HG03060 (cell line): ENCODE results near the gene PPP2R2C.

ENCODE experiments used
- ATAC-seq: cut with Tn5 transposase; IDR thresholded peaks from one replicate; pipeline ENCODE4 v1.9.1; 2021; ENCODE audit warnings: low read depth, moderate number of reproducible peaks; ENCODE audit not compliant: unreplicated experiment

Gene PPP2R2C

DNA sequence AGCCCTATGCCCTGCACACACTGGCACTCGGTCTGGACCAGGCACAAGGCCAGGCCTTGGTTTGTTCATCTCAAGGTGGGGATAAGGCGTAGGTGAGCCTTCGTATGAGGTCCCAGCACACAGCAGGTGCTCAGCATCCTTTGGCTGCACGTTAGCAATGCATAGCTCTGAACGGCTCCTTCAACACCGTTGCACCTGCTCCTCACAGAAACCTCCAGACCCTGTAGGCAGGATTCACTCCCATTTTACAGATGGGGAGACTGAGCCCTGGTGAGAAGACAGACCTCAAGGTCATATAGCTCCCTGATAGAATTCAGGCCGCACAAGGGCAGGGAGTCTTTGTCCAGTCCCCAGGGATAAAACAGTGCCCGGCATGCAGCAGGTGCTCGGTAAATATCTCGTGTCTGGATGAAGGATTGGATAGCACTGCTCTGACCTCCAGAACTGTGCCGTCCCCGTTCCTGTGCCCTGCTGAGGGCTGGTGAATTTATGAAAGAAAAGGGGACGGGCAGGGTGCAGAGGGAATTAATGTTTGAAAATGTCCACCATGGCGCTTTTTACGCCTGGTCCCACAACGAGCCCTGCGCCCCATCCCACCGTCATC, 2.4 kb downstream of the PPP2R2C start:
- no peak for ATAC-seq

DNA sequence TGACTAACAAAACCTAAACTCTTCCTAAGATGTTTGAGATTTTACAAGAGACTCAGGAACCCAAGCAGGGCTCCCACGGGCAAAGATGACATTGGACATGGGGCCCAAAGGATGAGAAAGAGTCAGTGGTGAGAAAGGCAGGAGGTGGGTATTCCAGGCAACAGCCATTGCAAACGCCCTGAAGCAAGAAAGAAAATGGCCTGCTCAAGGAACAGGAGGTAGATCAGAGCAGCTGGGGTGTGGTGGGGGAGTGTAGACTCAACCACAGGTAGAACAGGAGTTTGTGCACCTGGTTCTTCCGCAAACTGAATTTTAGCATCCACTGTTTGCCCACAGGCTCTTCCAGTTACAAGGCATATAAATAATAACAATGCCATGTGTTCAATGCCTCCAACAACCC, 3.3 kb downstream of the PPP2R2C start:
- ATAC-seq = no peak

- no peak for ATAC-seq
Measured at GRCh38 chr4:6468376-6468775, 4.0 kb downstream of the PPP2R2C start.

GRCh38 chr4:6467600-6467999, 4.8 kb downstream of the PPP2R2C start:
- ATAC-seq = no peak

- ATAC-seq = no peak
Measured at GRCh38 chr4:6466756-6467381, 5.5 kb downstream of the PPP2R2C start.

DNA sequence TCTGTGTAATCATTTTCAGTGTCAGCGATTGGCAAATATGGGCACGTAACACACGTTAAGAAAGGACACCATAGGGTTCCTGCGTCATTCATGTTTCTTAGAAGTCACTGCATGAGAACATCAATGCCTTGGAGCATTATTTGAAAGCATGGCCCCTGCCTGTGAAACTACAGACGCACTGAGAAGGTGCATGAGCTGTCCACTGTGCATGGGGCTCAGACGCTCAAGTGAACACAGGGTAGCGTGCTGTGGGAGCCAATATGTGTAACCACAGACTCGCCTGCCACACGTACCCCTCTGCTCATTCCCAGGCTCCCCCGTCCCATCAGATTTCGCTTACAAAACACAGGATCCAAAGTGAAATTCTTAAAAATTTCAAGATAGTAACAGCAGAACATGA, 6.5 kb downstream of the PPP2R2C start:
- no peak for ATAC-seq

GRCh38 chr4:6464842-6465588, 7.4 kb downstream of the PPP2R2C start:
- ATAC-seq = no peak

DNA sequence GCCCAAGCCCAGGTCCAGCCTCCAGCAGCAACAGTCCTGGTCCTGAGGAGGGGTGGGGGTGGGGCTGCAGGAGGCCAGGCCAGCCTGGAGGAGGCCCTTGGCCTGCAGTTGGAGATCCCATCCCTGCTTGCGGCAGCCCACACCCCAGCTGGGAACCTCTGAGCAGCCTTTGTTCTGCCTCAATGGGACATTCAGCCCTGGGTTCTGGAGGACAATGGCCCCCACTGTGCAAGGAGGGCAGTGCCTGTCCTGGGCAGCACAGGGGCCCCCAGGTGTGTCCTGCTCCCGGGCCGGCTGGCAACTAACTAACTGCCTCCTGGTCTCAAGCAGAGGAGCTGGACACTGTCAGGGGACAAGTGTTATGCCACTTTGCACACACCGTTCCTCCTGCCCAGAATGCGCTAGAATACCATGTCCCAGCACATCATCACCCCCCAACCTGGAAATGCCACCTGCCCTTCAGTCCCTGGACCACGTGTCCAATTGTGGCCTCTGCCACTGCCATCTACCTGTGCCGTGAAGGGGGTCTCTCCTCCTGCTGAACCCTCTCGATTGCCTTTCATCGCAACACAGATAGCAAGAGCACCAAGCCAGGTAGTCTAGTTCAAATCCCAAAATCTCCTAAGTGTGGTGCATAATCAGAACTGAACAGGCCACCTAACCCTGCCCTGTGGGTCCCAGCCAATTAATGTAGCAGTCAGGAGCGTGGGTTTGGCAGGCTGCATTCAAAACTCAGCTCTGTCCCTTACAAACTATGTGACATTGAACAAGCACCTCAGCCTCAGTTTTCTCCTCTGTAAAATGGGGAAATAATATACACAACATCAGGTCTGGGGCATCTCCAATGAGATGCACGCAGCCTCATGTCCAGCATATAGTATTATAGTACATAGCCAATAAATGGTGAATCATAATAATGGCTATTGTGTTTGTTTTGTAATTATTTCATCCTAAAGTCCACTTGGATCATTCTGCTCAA, 8.8 kb downstream of the PPP2R2C start:
- no peak for ATAC-seq

GRCh38 chr4:6461301-6462165, 10.9 kb downstream of the PPP2R2C start:
- ATAC-seq = no peak

GRCh38 chr4:6460876-6461275, 11.5 kb downstream of the PPP2R2C start:
- ATAC-seq = no peak

DNA sequence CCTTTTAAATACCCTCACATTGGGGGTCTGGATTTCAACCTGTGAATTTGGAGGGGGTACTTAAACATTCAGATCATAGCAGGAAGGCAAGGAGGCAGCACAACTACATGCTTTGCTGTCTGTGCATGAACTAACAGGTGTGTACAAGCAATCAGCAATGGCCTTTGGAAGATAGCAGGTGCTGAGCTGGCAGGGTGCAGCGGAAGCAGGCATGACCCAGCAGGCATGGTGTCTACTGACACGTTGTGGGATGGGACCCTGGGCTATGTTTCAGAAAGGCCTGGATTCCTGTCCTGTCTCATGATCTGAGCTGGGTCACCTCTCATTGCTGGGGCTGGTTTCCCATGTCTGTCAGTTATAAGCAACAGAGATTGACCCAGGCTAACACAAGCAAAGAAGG, 13.9 kb downstream of the PPP2R2C start:
- ATAC-seq = no peak

DNA sequence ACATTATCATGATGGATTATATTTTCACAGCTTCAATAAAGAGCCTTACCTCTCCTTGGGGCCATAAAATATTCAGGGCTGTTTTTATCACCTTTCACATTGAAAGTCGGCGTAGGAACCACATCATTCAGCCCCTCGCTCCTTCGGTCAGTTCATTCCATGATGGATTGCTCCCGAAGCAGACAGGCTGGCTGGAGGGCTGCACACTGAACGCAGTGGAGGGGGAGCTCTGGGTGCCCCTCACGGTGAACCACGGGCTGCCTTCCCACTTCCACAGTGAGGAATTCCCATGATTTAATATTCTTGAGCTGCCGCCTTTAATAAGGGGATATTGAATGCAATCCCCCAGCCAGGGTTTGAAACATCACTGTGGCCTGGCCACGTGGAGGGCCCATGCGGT, 16.0 kb downstream of the PPP2R2C start:
- ATAC-seq = no peak

DNA sequence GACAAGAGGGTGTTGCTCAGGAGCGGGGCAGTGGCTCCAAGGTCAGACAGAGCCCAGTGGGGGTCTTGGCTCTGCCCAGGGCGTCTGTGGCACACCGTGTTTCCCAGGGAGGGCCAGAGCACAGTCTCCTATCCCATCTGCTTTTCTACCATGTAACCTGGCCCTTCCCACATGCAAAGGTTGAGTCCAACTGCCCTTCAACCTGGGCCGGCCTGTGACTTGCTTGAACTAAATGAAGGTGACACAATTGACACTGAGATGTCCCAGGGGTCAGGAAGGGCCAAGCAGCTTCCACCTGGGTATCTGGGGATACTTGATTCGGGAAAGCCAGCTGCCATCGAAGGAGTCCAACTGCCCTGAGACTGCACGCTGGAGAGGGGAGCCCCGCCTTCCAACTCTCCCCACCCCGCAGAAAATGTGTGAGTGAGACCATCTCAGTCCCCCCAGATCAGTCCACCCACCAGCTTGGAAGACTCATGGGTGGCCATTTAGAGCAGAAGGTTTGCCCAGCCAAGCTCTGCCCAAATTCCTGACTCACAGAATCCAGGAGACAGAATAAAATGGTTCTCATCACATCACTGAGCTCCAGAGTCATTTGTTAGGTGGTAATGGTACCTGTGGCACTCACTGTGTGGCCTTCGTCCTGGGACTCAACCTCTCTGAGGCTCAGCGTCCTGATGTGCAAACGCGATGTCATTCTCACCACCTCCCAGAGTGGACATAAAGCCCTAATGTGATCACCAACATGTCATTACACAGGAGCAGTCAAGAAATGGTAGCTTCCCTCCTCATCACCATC, 18.1 kb downstream of the PPP2R2C start:
- no peak for ATAC-seq

GRCh38 chr4:6453688-6453990, 18.8 kb downstream of the PPP2R2C start:
- no peak for ATAC-seq

GRCh38 chr4:6452897-6453687, 19.3 kb downstream of the PPP2R2C start:
- no peak for ATAC-seq

- ATAC-seq = no peak
Measured at GRCh38 chr4:6452116-6452896, 20.1 kb downstream of the PPP2R2C start.

- ATAC-seq = no peak
Measured at GRCh38 chr4:6451309-6451708, 21.1 kb downstream of the PPP2R2C start.

GRCh38 chr4:6450709-6451108, 21.7 kb downstream of the PPP2R2C start:
- no peak for ATAC-seq
